SJSA1 (cell line): ENCODE measurements around the gene TLE7. TPM values are rescaled to one million over a fixed set of nuclear protein-coding genes. Genes with fewer than 3 reads are reported as not detected.

Experiments
- DNase-seq, 2 experiments: peaks; one replicate each; pipeline ENCODE4 v3.0.0-alpha.2; 2015 to 2020; ENCODE audit warnings: low spot score in 2 of 2, low read depth in 1 of 2
- H3K27ac ChIP-seq: fragments of 250-450 bp; sonication (Bioruptor Pico); 2 replicates; pipeline ENCODE4 v1.5.1; 2020; ENCODE audit warnings: mild to moderate bottlenecking, moderate library complexity
- H3K27me3 ChIP-seq: fragments of 250-450 bp; sonication (Bioruptor Pico); replicated peaks from 2 replicates; pipeline ENCODE4 v1.5.1; 2020; ENCODE audit warnings: mild to moderate bottlenecking, moderate library complexity
- H3K36me3 ChIP-seq: fragments of 250-450 bp; sonication (Bioruptor Pico); 2 replicates; pipeline ENCODE4 v1.5.1; 2020; ENCODE audit warnings: mild to moderate bottlenecking
- H3K4me1 ChIP-seq: fragments of 250-450 bp; sonication (Bioruptor Pico); replicated peaks from 2 replicates; pipeline ENCODE4 v1.6.1; 2021; ENCODE audit warnings: mild to moderate bottlenecking
- H3K4me3 ChIP-seq: fragments of 250-450 bp; sonication (Bioruptor Pico); 2 replicates; pipeline ENCODE4 v1.5.1; 2020; ENCODE audit warnings: mild to moderate bottlenecking
- H3K9me3 ChIP-seq: fragments of 250-450 bp; sonication (Bioruptor Pico); replicated peaks from 2 replicates; pipeline ENCODE4 v1.5.1; 2020; ENCODE audit warnings: mild to moderate bottlenecking
- total RNA-seq: library from RNA; depleted of rRNA; stranded (reverse); fragments of >200 nt; shearing (Covaris generic); gene quantifications from 2 replicates; pipeline ENCODE4 v1.2.3, GENCODE V29; 2014; rRNA removed

Gene TLE7
- total RNA-seq, result not detected in 2 replicates

DNA sequence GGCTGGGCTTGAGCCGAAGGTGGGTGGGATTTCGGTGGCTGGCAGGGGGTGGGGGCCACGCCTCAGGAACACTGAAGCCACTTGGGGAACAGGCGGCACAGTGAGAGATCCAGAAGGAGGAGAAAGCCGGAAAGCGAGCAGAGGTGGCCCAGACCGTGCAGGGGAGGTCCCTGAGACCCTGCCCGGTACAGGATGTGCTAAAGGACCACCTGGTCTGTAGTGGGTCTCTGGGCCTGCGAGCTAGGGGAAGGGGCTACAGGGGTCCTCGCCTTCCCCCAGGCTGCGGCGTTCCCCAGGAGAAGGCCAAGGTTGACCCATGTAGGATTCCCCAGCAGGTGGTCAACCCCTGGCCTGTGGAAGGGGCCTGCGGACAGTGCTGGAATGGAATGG is at the start of gene TLE7:
Gene TLE7 (minus strand): TSS at position 4 of the 390 bp plus-strand sequence. CDS start 8,730 bp downstream, outside the sequence.
- H3K9me3 ChIP-seq, result peaks cover 31% of the 10 kb centered on the region
- peaks cover 5% of the 10 kb centered on the region for H3K36me3 ChIP-seq
- no peak within 1 kb of the TSS for H3K4me3 ChIP-seq
- no peak within 1 kb of the TSS for H3K27ac ChIP-seq
- no peaks in the 10 kb centered on the region for H3K27me3 ChIP-seq
- DNase-seq, result no peak
- no peaks in the 10 kb centered on the region for H3K4me1 ChIP-seq

DNA sequence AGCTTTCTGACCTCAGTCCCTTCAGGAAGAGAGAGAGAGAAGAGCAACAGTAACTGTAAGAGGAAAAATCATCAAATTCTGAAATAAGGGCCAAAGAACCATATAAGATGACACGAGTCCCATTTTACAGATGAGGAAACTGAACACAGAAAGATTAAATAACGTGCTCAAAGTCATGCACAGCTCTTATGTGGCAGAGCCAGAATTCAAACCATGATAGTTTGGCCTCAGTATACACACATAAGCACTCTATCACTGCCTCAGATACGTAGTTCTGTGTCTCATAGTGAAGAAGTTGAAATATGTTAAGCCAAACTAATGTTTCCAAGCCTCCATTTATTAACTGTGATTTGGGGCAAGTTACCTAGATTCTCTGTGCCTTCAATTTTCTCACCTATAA is 49.2 kb upstream of the TLE7 start:
- Histone ChIP-seq H3K27ac (no peak overlapping the region), H3K4me3 (no peak overlapping the region)
- no peak for DNase-seq

GRCh38 chr16:71490361-71490760 is 48.5 kb upstream of the TLE7 start:
- H3K9me3 ChIP-seq, result no peaks in the 10 kb centered on the region
- no peaks in the 10 kb centered on the region for H3K36me3 ChIP-seq
- no peaks in the 10 kb centered on the region; the same call in 1 of the 2 replicates for H3K27me3 ChIP-seq
- no peak overlapping the region for H3K4me3 ChIP-seq
- no peaks in the 10 kb centered on the region for H3K4me1 ChIP-seq
- H3K27ac ChIP-seq, result no peak overlapping the region
- no peak for DNase-seq

More for the DNA sequence above, 49.2 kb upstream of the TLE7 start:
- H3K9me3 ChIP-seq, result no peaks in the 10 kb centered on the region
- no peaks in the 10 kb centered on the region for H3K4me1 ChIP-seq
- H3K36me3 ChIP-seq, result no peaks in the 10 kb centered on the region
- no peaks in the 10 kb centered on the region; the same call in 1 of the 2 replicates for H3K27me3 ChIP-seq

- no peak for DNase-seq
- no peak within 1 kb of the TSS for H3K27ac ChIP-seq
- peaks cover 3% of the 10 kb centered on the region for H3K36me3 ChIP-seq
- no peaks in the 10 kb centered on the region for H3K9me3 ChIP-seq
- H3K4me3 ChIP-seq, result no peak within 1 kb of the TSS
- peaks cover 7% of the 10 kb centered on the region for H3K4me1 ChIP-seq
- H3K27me3 ChIP-seq, result no peaks in the 10 kb centered on the region; the same call in 1 of the 2 replicates
Observed at GRCh38 chr16:71489122-71489521, 47.3 kb upstream of the TLE7 start, which contains the start of gene ZNF19. TSS of gene ZNF19 (minus strand) at chr16:71489324. CDS start at chr16:71482114, 7,210 bp downstream.

DNA sequence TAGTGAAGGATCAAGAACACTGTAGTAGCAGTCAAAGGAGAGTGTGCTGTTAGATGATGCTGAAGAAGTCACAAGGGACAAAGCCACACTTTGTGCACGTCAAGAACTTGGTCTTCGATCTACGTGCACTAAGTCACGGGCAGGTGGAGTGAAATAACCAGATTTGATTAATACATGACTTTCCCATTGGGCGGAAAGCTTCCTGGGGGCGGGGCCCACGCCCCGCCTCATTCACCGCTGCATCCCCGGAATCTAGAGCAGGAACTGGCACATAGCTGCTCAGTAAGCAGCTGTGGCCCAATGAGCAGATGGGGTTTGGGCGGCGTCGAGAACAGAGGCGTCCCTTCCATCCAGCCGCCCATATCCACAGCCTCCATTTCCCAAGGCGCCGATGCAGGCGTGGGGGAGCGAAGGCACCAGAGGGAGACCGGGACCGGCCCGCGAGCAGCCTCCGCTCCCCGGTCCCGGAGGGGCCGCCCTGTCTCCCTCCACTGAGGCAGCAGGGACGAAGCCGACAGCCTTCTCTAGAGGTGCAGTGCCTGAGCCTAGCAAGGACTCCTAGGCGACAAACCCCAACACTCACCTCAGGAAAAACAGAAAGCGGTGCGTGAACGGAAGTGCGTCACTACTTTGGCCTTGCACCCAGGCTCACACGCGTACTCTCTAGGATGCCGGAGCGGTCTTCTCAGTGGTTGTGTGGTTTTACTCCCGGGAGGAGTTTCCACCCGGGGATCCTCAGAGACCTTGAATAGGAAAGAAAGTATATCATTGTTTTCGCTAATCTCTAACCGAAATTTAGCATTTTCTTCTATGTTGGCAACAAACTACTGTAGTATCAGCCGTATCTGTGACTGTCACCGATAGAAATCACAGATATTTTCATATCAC is 42.4 kb upstream of the TLE7 start:
- DNase-seq, result peak; percentile 85 to 90
- Histone ChIP-seq H3K36me3 (peaks cover 3% of the 10 kb centered on the region), H3K9me3 (peaks cover 4% of the 10 kb centered on the region; the same call in 1 of the 2 replicates), H3K4me3 (peak overlapping the region; percentile 92), H3K27ac (peak overlapping the region; percentile 98), H3K27me3 (no peaks in the 10 kb centered on the region), H3K4me1 (peaks cover 13% of the 10 kb centered on the region)

- no peak overlapping the region for H3K27ac ChIP-seq
Observed at GRCh38 chr16:71482569-71482968, 40.7 kb upstream of the TLE7 start.

GRCh38 chr16:71480956-71481355 is 39.1 kb upstream of the TLE7 start:
- H3K27ac ChIP-seq, result no peak overlapping the region
- peaks cover 7% of the 10 kb centered on the region; the same call in 1 of the 2 replicates for H3K9me3 ChIP-seq
- H3K4me1 ChIP-seq, result peaks cover 13% of the 10 kb centered on the region
- H3K4me3 ChIP-seq, result no peak overlapping the region
- peaks cover 20% of the 10 kb centered on the region for H3K36me3 ChIP-seq
- DNase-seq, result no peak
- no peaks in the 10 kb centered on the region for H3K27me3 ChIP-seq

More at GRCh38 chr16:71482569-71482968, 40.7 kb upstream of the TLE7 start:
- Histone ChIP-seq H3K4me3 (no peak overlapping the region), H3K4me1 (peaks cover 13% of the 10 kb centered on the region), H3K36me3 (peaks cover 6% of the 10 kb centered on the region), H3K27me3 (no peaks in the 10 kb centered on the region), H3K9me3 (peaks cover 4% of the 10 kb centered on the region; the same call in 1 of the 2 replicates)
- no peak for DNase-seq

DNA sequence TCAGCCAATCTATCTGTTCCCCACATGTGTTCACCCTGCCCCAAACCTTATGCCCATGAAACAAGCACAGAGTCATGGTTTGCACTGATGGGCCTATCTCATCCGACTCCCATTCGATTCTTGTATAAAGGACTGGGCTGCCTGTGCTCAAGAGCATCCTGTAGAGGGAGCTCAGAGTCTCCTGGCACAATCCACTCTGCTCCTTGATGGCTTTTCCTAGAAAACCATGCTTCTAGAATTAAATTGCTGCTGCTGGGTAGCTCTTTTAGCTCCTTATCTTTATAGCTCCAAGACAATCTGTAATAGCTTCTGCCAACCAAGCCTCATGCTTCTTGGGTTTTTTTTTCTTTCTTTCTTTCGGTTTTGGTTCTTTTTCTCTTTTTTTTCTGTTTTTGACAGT is 37.6 kb upstream of the TLE7 start:
- peaks cover 23% of the 10 kb centered on the region for H3K4me1 ChIP-seq
- H3K9me3 ChIP-seq, result peaks cover 10% of the 10 kb centered on the region; the same call in 1 of the 2 replicates
- DNase-seq, result no peak
- H3K27ac ChIP-seq, result no peak overlapping the region
- H3K36me3 ChIP-seq, result peaks cover 27% of the 10 kb centered on the region
- no peaks in the 10 kb centered on the region for H3K27me3 ChIP-seq
- H3K4me3 ChIP-seq, result no peak overlapping the region

DNA sequence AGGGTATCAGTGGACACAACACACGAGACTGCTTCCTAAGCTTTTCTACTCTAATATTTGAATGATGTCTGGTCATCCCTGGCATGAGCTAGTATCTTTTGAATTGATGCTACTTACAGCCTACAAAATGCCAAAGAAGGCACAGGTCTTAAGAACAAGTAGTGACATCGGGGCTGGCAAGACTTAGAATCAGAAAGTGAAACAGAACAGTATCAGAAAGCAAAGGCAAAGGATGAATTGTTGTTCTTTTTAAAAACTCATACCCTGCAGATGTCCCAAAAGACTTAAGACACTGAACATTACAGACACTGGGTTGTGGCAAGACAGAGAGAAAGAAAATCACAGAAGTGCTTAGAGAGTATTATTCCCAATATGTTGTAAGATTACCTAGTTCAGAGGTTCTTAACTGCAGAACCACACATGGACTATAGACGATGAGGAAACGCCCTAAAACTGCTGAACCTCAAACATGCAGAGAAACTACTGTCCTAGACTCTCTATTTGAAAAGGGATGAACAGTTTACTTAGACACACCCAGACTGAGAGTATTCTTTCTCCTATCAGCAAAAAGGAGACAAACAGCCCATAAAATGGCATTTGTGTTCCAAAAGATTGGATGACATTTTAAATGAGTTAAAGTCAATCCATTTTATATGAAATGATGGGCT is 34.7 kb upstream of the TLE7 start:
- peaks cover 26% of the 10 kb centered on the region for H3K4me1 ChIP-seq
- H3K27ac ChIP-seq, result no peak overlapping the region
- H3K9me3 ChIP-seq, result peaks cover 6% of the 10 kb centered on the region; the same call in 1 of the 2 replicates
- DNase-seq, result no peak
- H3K27me3 ChIP-seq, result no peaks in the 10 kb centered on the region
- no peak overlapping the region for H3K4me3 ChIP-seq
- peaks cover 24% of the 10 kb centered on the region for H3K36me3 ChIP-seq

- Histone ChIP-seq H3K27ac (peak overlapping the region; percentile 67), H3K4me3 (no peak overlapping the region), H3K9me3 (peaks cover 6% of the 10 kb centered on the region; the same call in 1 of the 2 replicates), H3K27me3 (no peaks in the 10 kb centered on the region), H3K4me1 (peaks cover 26% of the 10 kb centered on the region), H3K36me3 (peaks cover 24% of the 10 kb centered on the region)
- DNase-seq, result peak; percentile 62 to 66
Observed at GRCh38 chr16:71474864-71475263, 33.0 kb upstream of the TLE7 start.

DNA sequence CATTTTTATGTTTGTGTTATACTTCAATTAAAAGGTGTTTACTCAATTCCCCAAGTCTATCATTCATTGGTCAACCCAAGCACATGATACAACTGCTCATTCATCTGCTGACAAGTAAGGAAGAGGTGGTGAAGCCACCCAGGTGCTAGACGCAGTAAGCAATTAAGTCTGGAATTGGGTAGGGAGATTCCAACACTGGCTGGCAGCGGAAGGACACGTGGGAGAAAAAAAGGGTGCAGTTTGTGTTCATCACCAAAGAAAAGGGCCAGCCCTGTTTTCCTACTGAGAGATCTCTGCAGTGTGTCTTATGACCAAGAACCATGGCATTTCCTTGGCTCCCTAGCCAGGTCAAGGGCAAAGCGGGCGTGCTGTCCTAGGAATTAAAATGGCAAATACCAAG is 32.0 kb upstream of the TLE7 start:
- peaks cover 26% of the 10 kb centered on the region for H3K4me1 ChIP-seq
- H3K27ac ChIP-seq, result peak overlapping the region; percentile 67
- peaks cover 6% of the 10 kb centered on the region; the same call in 1 of the 2 replicates for H3K9me3 ChIP-seq
- DNase-seq, result peak; percentile 46 to 51
- peaks cover 24% of the 10 kb centered on the region for H3K36me3 ChIP-seq
- H3K27me3 ChIP-seq, result no peaks in the 10 kb centered on the region
- no peak overlapping the region for H3K4me3 ChIP-seq

DNA sequence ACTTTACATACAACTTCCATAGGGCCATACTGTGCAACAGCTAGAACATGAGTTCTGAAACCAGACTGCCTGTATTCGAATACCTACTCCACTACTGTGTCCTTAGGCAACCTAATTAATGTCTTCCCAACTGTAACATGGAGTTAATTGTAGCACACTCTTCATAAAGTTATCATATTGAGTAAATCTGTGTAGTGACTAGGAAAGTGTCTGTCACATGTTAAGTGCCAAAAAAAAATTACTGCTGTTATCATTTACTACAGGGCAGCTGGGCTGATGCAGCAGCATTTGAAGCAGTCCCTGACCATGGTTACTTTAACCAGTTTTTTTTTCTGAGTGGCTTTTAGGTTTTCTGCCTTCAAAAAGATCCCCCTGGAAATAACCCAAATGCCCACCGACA is 31.1 kb upstream of the TLE7 start:
- H3K4me3 ChIP-seq, result no peak overlapping the region
- H3K9me3 ChIP-seq, result peaks cover 6% of the 10 kb centered on the region; the same call in 1 of the 2 replicates
- no peak for DNase-seq
- H3K27ac ChIP-seq, result no peak overlapping the region
- peaks cover 24% of the 10 kb centered on the region for H3K36me3 ChIP-seq
- no peaks in the 10 kb centered on the region for H3K27me3 ChIP-seq
- H3K4me1 ChIP-seq, result peaks cover 26% of the 10 kb centered on the region

DNA sequence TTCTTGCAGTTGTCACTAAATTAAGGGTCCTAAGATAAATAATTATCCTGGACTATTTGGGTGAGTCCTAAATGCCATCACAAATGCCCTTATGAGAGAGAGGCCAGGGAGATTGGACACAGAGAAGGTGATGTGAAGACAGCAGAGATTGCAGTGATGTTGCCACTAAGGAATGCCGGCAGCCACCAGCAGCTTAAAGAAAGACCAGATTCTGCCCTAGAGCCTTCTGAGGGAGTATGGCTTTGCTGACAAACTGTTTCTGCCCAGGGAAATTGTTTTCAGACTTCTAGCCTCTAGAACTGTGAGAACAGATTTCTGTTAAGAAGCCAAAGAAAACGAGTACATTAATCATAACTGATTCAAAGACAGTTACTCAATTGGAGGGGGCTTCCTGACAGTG is 30.2 kb upstream of the TLE7 start:
- peaks cover 26% of the 10 kb centered on the region for H3K4me1 ChIP-seq
- no peaks in the 10 kb centered on the region for H3K27me3 ChIP-seq
- H3K36me3 ChIP-seq, result peaks cover 19% of the 10 kb centered on the region
- H3K9me3 ChIP-seq, result peaks cover 6% of the 10 kb centered on the region; the same call in 1 of the 2 replicates
- H3K27ac ChIP-seq, result no peak overlapping the region
- DNase-seq, result no peak
- H3K4me3 ChIP-seq, result no peak overlapping the region
